ENCODE results near the gene S100A2. TPM values are rescaled to one million over a fixed set of nuclear protein-coding genes. Genes with fewer than 3 reads are reported as not detected.

S100A2 gene
- polyA plus RNA-seq, 2 donors: 2,831 to 3,591 TPM

GRCh38 chr1:153610811-153611301, 45.2 kb upstream of the S100A2 start:
- Histone ChIP-seq H3K36me3 (ENCODE audit: control insufficient read depth in 2 of 2, insufficient read depth in 2 of 2, low read length in 1 of 2) (peaks cover 0 to 21% of the 10 kb centered on the region in 2 donors), H3K27ac (ENCODE audit: low read depth in 2 of 2, low read length in 1 of 2) (peak overlapping the region; percentile 96 to 98), H3K4me1 (ENCODE audit: control insufficient read depth in 2 of 2, insufficient read depth in 2 of 2, low read length in 1 of 2) (peaks cover 0 to 17% of the 10 kb centered on the region in 2 donors), H3K4me3 (ENCODE audit: low read depth in 1 of 2, low read length in 2 of 2) (peak overlapping the region; percentile 76 to 93), H3K9me3 (ENCODE audit: control insufficient read depth in 2 of 2, insufficient read depth in 1 of 2, low read depth in 1 of 2, low read length in 1 of 2) (no peaks in the 10 kb centered on the region), H3K27me3 (ENCODE audit: control insufficient read depth in 1 of 2, insufficient read depth in 2 of 2, low read length in 2 of 2) (no peaks in the 10 kb centered on the region)
- WGBS, 2 donors: 48% methylated on average over 7 of the region's 7 CpGs

GRCh38 chr1:153610334-153610733, 44.7 kb upstream of the S100A2 start:
- H3K9me3 ChIP-seq (ENCODE audit: control insufficient read depth in 2 of 2, insufficient read depth in 1 of 2, low read depth in 1 of 2, low read length in 1 of 2): no peaks in the 10 kb centered on the region
- 42 to 52% methylated on average over 4 of the region's 4 CpGs for WGBS, 2 donors
- H3K27ac ChIP-seq (ENCODE audit: low read depth in 2 of 2, low read length in 1 of 2): peak overlapping the region; percentile 96
- H3K4me1 ChIP-seq (ENCODE audit: control insufficient read depth in 2 of 2, insufficient read depth in 2 of 2, low read length in 1 of 2): peaks cover 0 to 17% of the 10 kb centered on the region in 2 donors
- peaks cover 0 to 23% of the 10 kb centered on the region in 2 donors for H3K36me3 ChIP-seq (ENCODE audit: control insufficient read depth in 2 of 2, insufficient read depth in 2 of 2, low read length in 1 of 2)
- H3K4me3 ChIP-seq (ENCODE audit: low read depth in 1 of 2, low read length in 2 of 2): peak overlapping the region; percentile 57 to 93
- H3K27me3 ChIP-seq (ENCODE audit: control insufficient read depth in 1 of 2, insufficient read depth in 2 of 2, low read length in 2 of 2): no peaks in the 10 kb centered on the region

GRCh38 chr1:153609585-153609907, 43.9 kb upstream of the S100A2 start:
- Histone ChIP-seq H3K27ac (ENCODE audit: low read depth in 2 of 2, low read length in 1 of 2) (peak overlapping the region; percentile 96), H3K4me3 (ENCODE audit: low read depth in 1 of 2, low read length in 2 of 2) (peak overlapping the region; percentile 57 to 93), H3K36me3 (ENCODE audit: control insufficient read depth in 2 of 2, insufficient read depth in 2 of 2, low read length in 1 of 2) (peaks cover 0 to 23% of the 10 kb centered on the region in 2 donors), H3K4me1 (ENCODE audit: control insufficient read depth in 2 of 2, insufficient read depth in 2 of 2, low read length in 1 of 2) (peaks cover 0 to 17% of the 10 kb centered on the region in 2 donors), H3K9me3 (ENCODE audit: control insufficient read depth in 2 of 2, insufficient read depth in 1 of 2, low read depth in 1 of 2, low read length in 1 of 2) (no peaks in the 10 kb centered on the region), H3K27me3 (ENCODE audit: control insufficient read depth in 1 of 2, insufficient read depth in 2 of 2, low read length in 2 of 2) (no peaks in the 10 kb centered on the region)
- 40 to 50% methylated on average over 6 of the region's 6 CpGs for WGBS, 2 donors

- Histone ChIP-seq H3K27me3 (ENCODE audit: control insufficient read depth in 1 of 2, insufficient read depth in 2 of 2, low read length in 2 of 2) (no peaks in the 10 kb centered on the region), H3K27ac (ENCODE audit: low read depth in 2 of 2, low read length in 1 of 2) (peak overlapping the region; percentile 96), H3K9me3 (ENCODE audit: control insufficient read depth in 2 of 2, insufficient read depth in 1 of 2, low read depth in 1 of 2, low read length in 1 of 2) (no peaks in the 10 kb centered on the region), H3K36me3 (ENCODE audit: control insufficient read depth in 2 of 2, insufficient read depth in 2 of 2, low read length in 1 of 2) (peaks cover 0 to 23% of the 10 kb centered on the region in 2 donors), H3K4me1 (ENCODE audit: control insufficient read depth in 2 of 2, insufficient read depth in 2 of 2, low read length in 1 of 2) (peaks cover 0 to 17% of the 10 kb centered on the region in 2 donors), H3K4me3 (ENCODE audit: low read depth in 1 of 2, low read length in 2 of 2) (peak overlapping the region; percentile 50 to 93)
- WGBS, 2 donors: 30 to 33% methylated on average over 19 of the region's 19 CpGs
Observed at GRCh38 chr1:153608742-153609584, 43.3 kb upstream of the S100A2 start.

DNA sequence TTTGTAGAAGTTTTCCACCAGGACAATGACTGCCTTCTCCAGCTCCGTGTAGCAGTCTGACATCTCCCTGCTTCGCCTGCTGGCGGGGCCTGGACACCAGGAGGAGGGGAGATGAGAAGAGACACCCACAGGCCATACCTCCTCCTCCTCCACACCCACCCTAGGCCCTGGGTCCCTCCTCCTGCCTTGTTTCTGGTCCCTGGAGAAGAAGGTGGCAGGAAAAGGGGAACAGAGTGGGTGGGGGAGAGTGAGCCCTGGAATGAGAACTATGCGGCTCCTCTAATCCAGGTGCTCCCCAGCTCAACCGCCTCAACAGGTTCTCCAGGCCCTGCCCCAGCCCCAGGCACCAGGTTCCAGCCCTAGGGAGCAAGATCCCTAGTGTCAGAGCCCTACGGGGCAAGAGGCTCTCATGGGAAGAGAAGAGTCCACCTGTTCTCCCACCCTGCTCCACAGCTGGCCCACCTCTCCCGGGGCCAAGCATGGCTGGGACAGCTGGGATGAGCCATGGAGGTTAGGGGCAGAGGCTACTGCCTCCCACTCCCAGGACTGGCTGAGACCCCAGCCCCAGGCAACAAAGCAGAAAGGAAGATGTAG, 42.5 kb upstream of the S100A2 start:
- Histone ChIP-seq H3K36me3 (ENCODE audit: control insufficient read depth in 2 of 2, insufficient read depth in 2 of 2, low read length in 1 of 2) (peaks cover 0 to 23% of the 10 kb centered on the region in 2 donors), H3K27me3 (ENCODE audit: control insufficient read depth in 1 of 2, insufficient read depth in 2 of 2, low read length in 2 of 2) (no peaks in the 10 kb centered on the region), H3K9me3 (ENCODE audit: control insufficient read depth in 2 of 2, insufficient read depth in 1 of 2, low read depth in 1 of 2, low read length in 1 of 2) (no peaks in the 10 kb centered on the region), H3K4me3 (ENCODE audit: low read depth in 1 of 2, low read length in 2 of 2) (peak overlapping the region; percentile 50 to 93), H3K27ac (ENCODE audit: low read depth in 2 of 2, low read length in 1 of 2) (peak overlapping the region; percentile 96), H3K4me1 (ENCODE audit: control insufficient read depth in 2 of 2, insufficient read depth in 2 of 2, low read length in 1 of 2) (peaks cover 0 to 17% of the 10 kb centered on the region in 2 donors)
- WGBS, 2 donors: 51 to 65% methylated on average over 7 of the region's 7 CpGs

- 93% methylated on average over 8 of the region's 8 CpGs for WGBS, 2 donors
- H3K9me3 ChIP-seq (ENCODE audit: control insufficient read depth in 2 of 2, insufficient read depth in 1 of 2, low read depth in 1 of 2, low read length in 1 of 2): no peaks in the 10 kb centered on the region
- peaks cover 0 to 17% of the 10 kb centered on the region in 2 donors for H3K4me1 ChIP-seq (ENCODE audit: control insufficient read depth in 2 of 2, insufficient read depth in 2 of 2, low read length in 1 of 2)
- peaks cover 0 to 23% of the 10 kb centered on the region in 2 donors for H3K36me3 ChIP-seq (ENCODE audit: control insufficient read depth in 2 of 2, insufficient read depth in 2 of 2, low read length in 1 of 2)
- peak overlapping the region; percentile 96 for H3K27ac ChIP-seq (ENCODE audit: low read depth in 2 of 2, low read length in 1 of 2)
- H3K4me3 ChIP-seq (ENCODE audit: low read depth in 1 of 2, low read length in 2 of 2): no peak overlapping the region
- no peaks in the 10 kb centered on the region for H3K27me3 ChIP-seq (ENCODE audit: control insufficient read depth in 1 of 2, insufficient read depth in 2 of 2, low read length in 2 of 2)
Observed at GRCh38 chr1:153607381-153607780, 41.7 kb upstream of the S100A2 start.

GRCh38 chr1:153606194-153606593, 40.5 kb upstream of the S100A2 start:
- peak overlapping the region in 1 of 2 donors; percentile 36 for H3K27ac ChIP-seq (ENCODE audit: low read depth in 2 of 2, low read length in 1 of 2)
- peaks cover 0 to 17% of the 10 kb centered on the region in 2 donors for H3K4me1 ChIP-seq (ENCODE audit: control insufficient read depth in 2 of 2, insufficient read depth in 2 of 2, low read length in 1 of 2)
- no peaks in the 10 kb centered on the region for H3K27me3 ChIP-seq (ENCODE audit: control insufficient read depth in 1 of 2, insufficient read depth in 2 of 2, low read length in 2 of 2)
- H3K9me3 ChIP-seq (ENCODE audit: control insufficient read depth in 2 of 2, insufficient read depth in 1 of 2, low read depth in 1 of 2, low read length in 1 of 2): no peaks in the 10 kb centered on the region
- 90 to 93% methylated on average over 10 to 11 of the region's 11 CpGs for WGBS, 2 donors
- no peak overlapping the region for H3K4me3 ChIP-seq (ENCODE audit: low read depth in 1 of 2, low read length in 2 of 2)
- peaks cover 0 to 23% of the 10 kb centered on the region in 2 donors for H3K36me3 ChIP-seq (ENCODE audit: control insufficient read depth in 2 of 2, insufficient read depth in 2 of 2, low read length in 1 of 2)

DNA sequence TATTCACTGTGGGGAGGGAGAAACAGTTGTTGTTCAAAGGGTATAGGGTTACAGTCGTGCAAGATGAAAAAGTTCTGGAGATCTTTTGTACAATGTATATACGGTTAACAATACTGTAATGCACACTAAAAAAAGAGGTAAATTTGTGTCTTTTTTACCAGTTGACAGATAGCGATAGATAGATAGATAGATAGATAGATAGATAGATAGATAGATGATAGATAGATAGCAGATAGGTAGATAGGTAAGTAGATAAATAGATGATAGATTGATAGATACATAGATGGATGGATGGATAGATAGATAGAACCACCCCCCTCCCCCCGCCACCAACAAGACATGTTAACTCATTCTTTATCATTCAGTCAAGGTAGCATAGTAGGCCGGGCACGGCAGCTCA, 37.1 kb upstream of the S100A2 start:
- H3K9me3 ChIP-seq (ENCODE audit: control insufficient read depth in 2 of 2, insufficient read depth in 1 of 2, low read depth in 1 of 2, low read length in 1 of 2): no peaks in the 10 kb centered on the region
- H3K27ac ChIP-seq (ENCODE audit: low read depth in 2 of 2, low read length in 1 of 2): no peak overlapping the region
- no peak overlapping the region for H3K4me3 ChIP-seq (ENCODE audit: low read depth in 1 of 2, low read length in 2 of 2)
- H3K4me1 ChIP-seq (ENCODE audit: control insufficient read depth in 2 of 2, insufficient read depth in 2 of 2, low read length in 1 of 2): peaks cover 0 to 2% of the 10 kb centered on the region in 2 donors
- 86 to 88% methylated on average over 6 of the region's 6 CpGs for WGBS, 2 donors
- no peaks in the 10 kb centered on the region for H3K27me3 ChIP-seq (ENCODE audit: control insufficient read depth in 1 of 2, insufficient read depth in 2 of 2, low read length in 2 of 2)
- peaks cover 0 to 20% of the 10 kb centered on the region in 2 donors for H3K36me3 ChIP-seq (ENCODE audit: control insufficient read depth in 2 of 2, insufficient read depth in 2 of 2, low read length in 1 of 2)

DNA sequence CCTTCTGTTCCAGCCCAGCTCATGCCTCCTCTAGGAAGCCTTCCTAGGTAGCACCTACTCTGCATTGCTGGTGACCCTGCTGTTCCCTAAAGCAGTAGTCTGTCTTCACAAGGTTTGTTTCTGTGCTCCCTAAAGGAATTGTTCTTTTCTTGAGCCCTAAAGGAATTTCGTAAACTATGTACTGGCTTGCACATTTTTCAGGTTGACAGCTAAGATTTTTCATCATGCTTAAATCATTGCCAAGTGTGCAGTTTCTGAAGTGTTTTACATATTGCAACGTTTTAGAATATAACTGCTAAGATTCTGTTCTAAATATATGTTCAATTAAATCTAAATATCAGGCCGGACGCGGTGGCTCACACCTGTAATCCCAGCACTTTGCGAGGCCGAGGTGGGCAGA, 34.2 kb upstream of the S100A2 start:
- 86 to 87% methylated on average over 7 of the region's 7 CpGs for WGBS, 2 donors
- no peak overlapping the region for H3K4me3 ChIP-seq (ENCODE audit: low read depth in 1 of 2, low read length in 2 of 2)
- H3K9me3 ChIP-seq (ENCODE audit: control insufficient read depth in 2 of 2, insufficient read depth in 1 of 2, low read depth in 1 of 2, low read length in 1 of 2): no peaks in the 10 kb centered on the region
- H3K36me3 ChIP-seq (ENCODE audit: control insufficient read depth in 2 of 2, insufficient read depth in 2 of 2, low read length in 1 of 2): no peaks in the 10 kb centered on the region
- H3K4me1 ChIP-seq (ENCODE audit: control insufficient read depth in 2 of 2, insufficient read depth in 2 of 2, low read length in 1 of 2): peaks cover 0 to 4% of the 10 kb centered on the region in 2 donors
- no peak overlapping the region for H3K27ac ChIP-seq (ENCODE audit: low read depth in 2 of 2, low read length in 1 of 2)
- no peaks in the 10 kb centered on the region for H3K27me3 ChIP-seq (ENCODE audit: control insufficient read depth in 1 of 2, insufficient read depth in 2 of 2, low read length in 2 of 2)
